ENCODE data around the gene KIAA1328.

KIAA1328 gene

DNA sequence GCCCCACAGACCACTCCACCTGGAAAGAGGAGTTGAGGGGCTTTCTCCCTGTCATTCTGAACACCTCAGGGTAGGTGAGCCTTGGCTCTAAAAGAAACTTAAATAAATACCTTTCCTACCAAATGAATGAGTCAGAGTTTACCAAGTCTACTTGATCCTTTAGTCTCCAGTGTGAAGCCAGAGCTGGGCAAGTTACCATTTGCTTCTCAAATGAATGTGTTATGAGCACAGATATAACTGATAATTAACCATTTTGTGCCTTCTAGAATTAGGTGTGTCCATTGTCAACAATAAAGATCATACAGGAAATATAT, 347.7 kb downstream of the KIAA1328 start:
- peak overlapping the region; percentile 6; the same call in 1 of the 2 replicates for H3K9ac ChIP-seq (ENCODE audit: low read depth, low read length)
- H3K27ac ChIP-seq (ENCODE audit: low read depth, low read length), result peak overlapping the region; percentile 63
- no peak overlapping the region for H3K4me3 ChIP-seq (ENCODE audit: low read length)

DNA sequence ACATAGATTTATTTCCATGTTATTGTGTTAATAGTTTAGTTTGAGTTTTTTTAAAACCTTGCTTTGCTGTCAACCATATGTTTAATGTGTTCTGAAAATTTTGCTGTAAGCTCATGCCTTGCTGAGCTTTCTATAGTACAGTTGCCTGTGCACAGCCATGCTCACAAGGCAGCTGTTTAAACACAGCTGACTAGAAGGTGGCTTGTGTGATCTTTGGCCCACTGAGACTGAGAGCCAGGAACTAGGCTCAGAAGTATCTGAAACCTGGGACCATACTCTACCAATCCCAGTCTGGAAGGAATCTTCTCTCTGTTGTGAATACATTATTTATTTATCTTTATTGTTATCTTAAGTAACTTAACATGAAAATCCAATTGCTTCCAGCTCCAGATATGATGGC, 350.5 kb downstream of the KIAA1328 start:
- H3K27me3 ChIP-seq (ENCODE audit: insufficient read depth, low read length), result no peaks in the 10 kb centered on the region
- no peaks in the 10 kb centered on the region for H3K9me3 ChIP-seq (ENCODE audit: insufficient read depth, low read depth, low read length)
- H3K27ac ChIP-seq (ENCODE audit: low read depth, low read length), result no peak overlapping the region
- H3K4me1 ChIP-seq (ENCODE audit: insufficient read depth, low read length), result peaks cover 26% of the 10 kb centered on the region
- H3K36me3 ChIP-seq (ENCODE audit: insufficient read depth, low read length), result no peaks in the 10 kb centered on the region
- H3K4me3 ChIP-seq (ENCODE audit: low read length), result no peak overlapping the region
- H3K9ac ChIP-seq (ENCODE audit: low read depth, low read length), result no peak overlapping the region

More for the DNA sequence above, 347.7 kb downstream of the KIAA1328 start:
- no peaks in the 10 kb centered on the region for H3K27me3 ChIP-seq (ENCODE audit: insufficient read depth, low read length)
- peaks cover 26% of the 10 kb centered on the region for H3K4me1 ChIP-seq (ENCODE audit: insufficient read depth, low read length)
- no peaks in the 10 kb centered on the region for H3K36me3 ChIP-seq (ENCODE audit: insufficient read depth, low read length)
- H3K9me3 ChIP-seq (ENCODE audit: insufficient read depth, low read depth, low read length), result no peaks in the 10 kb centered on the region

DNA sequence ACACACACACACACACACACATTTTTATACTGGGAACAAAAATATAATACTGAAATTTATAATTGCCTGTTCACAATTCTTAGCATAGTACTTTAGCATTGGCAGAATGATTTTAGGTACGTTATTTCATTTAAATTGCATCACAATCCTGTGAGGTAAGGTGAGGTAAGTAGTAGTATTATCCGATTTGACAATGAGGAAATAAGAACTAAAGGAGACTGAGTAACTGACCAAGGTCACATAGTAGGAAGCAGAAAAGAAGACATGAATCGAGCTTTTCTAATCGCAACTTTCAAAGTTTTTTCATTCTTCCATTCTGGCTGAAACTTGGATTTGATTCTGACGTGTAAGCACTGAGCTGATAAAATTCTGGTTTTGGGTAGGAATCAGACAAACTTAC, 351.2 kb downstream of the KIAA1328 start:
- H3K4me1 ChIP-seq (ENCODE audit: insufficient read depth, low read length), result peaks cover 25% of the 10 kb centered on the region
- H3K4me3 ChIP-seq (ENCODE audit: low read length), result no peak overlapping the region
- no peaks in the 10 kb centered on the region for H3K27me3 ChIP-seq (ENCODE audit: insufficient read depth, low read length)
- no peaks in the 10 kb centered on the region for H3K9me3 ChIP-seq (ENCODE audit: insufficient read depth, low read depth, low read length)
- no peak overlapping the region for H3K9ac ChIP-seq (ENCODE audit: low read depth, low read length)
- H3K36me3 ChIP-seq (ENCODE audit: insufficient read depth, low read length), result no peaks in the 10 kb centered on the region
- H3K27ac ChIP-seq (ENCODE audit: low read depth, low read length), result no peak overlapping the region
- 91% methylated on average over 5 of the region's 5 CpGs for WGBS

DNA sequence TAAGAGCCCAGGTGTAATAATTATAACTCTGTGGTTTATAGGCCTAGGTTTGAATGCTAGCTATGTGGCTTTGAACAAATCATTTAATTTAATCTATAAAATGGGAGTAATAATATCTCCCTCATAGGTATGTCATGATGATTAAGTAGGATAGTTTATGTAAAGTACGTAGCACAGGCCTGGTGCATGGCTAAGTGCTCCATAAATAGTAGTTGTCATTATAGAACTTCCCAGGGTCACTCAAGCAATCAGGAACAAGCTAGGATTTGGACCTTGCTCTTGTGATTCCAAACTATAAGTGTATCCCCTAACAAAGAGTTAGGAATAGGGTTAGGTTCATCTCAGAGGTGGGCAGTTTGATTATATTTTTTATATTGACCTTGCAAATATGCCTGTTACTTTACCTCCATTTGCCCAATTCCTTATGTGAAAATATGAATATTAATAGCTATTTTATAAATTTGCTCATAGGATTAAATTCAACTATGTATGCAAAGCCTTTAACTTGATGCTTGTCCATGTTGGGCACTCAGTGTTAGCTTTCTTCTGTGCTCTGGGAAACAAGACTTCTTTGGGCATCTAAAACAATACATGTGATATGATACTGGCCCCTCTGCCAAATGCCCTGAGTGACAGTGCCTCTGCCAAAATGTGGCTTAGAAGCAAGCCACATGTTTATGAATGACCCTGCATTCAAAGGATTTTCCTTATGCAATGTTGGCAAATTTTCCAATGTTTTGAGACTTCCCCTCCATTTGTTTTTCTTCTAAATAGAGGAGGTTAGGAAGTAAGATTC, 353.6 kb downstream of the KIAA1328 start:
- peaks cover under 1% of the 10 kb centered on the region; the same call in 1 of the 2 replicates for H3K4me1 ChIP-seq (ENCODE audit: insufficient read depth, low read length)
- H3K27me3 ChIP-seq (ENCODE audit: insufficient read depth, low read length), result no peaks in the 10 kb centered on the region
- H3K27ac ChIP-seq (ENCODE audit: low read depth, low read length), result no peak overlapping the region
- no peak overlapping the region for H3K4me3 ChIP-seq (ENCODE audit: low read length)
- H3K36me3 ChIP-seq (ENCODE audit: insufficient read depth, low read length), result no peaks in the 10 kb centered on the region
- H3K9ac ChIP-seq (ENCODE audit: low read depth, low read length), result no peak overlapping the region
- H3K9me3 ChIP-seq (ENCODE audit: insufficient read depth, low read depth, low read length), result no peaks in the 10 kb centered on the region
- WGBS, result 100% methylated on average over 1 of the region's 1 CpG

DNA sequence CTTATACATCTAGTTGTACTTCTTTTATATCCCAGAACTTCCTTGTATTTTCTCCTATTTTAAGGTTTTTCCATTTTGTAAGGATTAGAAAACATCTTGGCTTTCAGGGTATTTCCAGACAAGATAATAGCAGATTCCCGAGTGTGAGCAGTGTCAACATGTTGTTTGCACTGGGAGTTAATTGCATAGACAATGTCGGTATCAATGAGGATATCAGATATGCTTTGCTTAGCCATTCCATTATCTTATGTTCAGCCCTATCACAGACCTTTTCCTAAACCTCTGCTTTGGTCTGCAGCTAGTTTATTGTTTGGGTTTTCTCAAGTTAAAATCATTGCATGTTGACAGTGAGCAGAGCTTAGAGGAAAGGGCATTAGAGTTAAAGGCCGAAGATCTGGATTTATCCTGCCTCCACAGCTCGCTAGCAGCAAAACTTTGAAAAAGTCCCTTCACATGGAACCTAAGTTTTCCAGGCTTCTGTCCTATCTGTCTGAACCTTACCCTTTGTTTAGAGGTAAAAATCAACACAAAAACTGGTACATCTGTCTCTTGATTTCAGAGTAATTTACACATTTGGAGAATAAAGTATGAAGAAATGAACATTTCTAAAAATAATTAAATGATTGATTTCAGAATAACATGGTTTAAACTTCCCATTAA, 355.4 kb downstream of the KIAA1328 start:
- H3K36me3 ChIP-seq (ENCODE audit: insufficient read depth, low read length), result no peaks in the 10 kb centered on the region
- 88% methylated on average over 4 of the region's 4 CpGs for WGBS
- peaks cover 5% of the 10 kb centered on the region; the same call in 1 of the 2 replicates for H3K4me1 ChIP-seq (ENCODE audit: insufficient read depth, low read length)
- H3K9me3 ChIP-seq (ENCODE audit: insufficient read depth, low read depth, low read length), result no peaks in the 10 kb centered on the region
- H3K27ac ChIP-seq (ENCODE audit: low read depth, low read length), result no peak overlapping the region
- H3K27me3 ChIP-seq (ENCODE audit: insufficient read depth, low read length), result no peaks in the 10 kb centered on the region
- H3K9ac ChIP-seq (ENCODE audit: low read depth, low read length), result no peak overlapping the region
- no peak overlapping the region for H3K4me3 ChIP-seq (ENCODE audit: low read length)

DNA sequence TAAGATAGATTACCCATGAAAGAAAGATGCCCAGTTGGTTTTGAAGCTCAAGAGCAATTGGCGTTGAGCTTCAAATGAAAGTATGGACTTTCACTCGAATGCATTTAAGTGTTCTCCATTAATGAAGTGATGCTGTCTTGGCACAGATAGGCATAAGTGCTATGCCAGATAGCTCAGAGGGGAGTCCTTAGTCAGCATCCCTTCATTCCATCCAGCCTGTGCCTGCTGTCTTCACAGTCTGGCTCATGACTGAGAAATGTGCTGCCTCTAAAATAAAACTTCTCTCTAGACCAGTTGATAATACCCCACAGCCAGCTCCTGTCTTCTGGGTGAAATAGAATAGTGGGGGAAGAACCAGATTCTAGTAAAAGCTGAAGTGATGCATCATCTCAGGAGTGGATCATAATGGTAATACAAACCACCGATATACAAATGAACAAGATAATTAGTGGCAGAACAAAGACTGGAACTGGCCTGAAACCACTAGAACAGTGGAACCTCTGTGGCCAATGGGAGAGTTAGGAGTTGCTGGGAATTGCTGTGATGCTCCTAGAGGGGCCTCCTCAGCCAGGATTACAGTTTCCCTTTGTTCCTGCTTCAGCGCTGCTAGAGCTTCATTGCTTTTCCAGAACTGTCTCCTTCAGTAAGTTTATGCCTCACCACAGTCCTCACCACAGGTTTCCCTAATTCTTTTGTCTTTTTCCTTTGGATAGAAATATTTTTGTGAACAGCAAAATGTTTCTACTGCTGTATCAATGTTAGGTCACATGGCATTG, 359.3 kb downstream of the KIAA1328 start:
- Histone ChIP-seq H3K4me3 (ENCODE audit: low read length) (no peak overlapping the region), H3K36me3 (ENCODE audit: insufficient read depth, low read length) (no peaks in the 10 kb centered on the region), H3K4me1 (ENCODE audit: insufficient read depth, low read length) (peaks cover 5% of the 10 kb centered on the region; the same call in 1 of the 2 replicates), H3K27ac (ENCODE audit: low read depth, low read length) (no peak overlapping the region), H3K9ac (ENCODE audit: low read depth, low read length) (no peak overlapping the region), H3K27me3 (ENCODE audit: insufficient read depth, low read length) (no peaks in the 10 kb centered on the region), H3K9me3 (ENCODE audit: insufficient read depth, low read depth, low read length) (no peaks in the 10 kb centered on the region)
- 85% methylated on average over 4 of the region's 4 CpGs for WGBS

DNA sequence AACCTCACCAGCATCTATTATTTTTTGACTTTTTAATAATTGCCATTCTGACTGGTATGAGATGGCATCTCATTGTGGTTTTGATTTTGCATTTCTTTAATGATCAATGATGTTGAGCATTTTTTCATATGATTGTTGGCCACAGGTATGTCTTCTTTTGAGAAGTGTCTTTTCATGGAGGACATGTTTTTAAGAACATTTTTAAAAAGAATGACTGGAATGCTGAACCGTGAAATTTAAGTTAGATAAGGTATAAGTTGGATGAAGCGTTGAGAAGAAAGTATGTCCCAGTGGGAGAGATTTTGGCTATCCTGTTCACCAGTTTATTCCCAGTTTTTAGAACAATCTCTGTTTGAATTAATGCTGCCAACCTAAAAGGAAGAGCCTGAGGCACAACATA, 370.8 kb downstream of the KIAA1328 start:
- WGBS, result 99% methylated on average over 2 of the region's 2 CpGs
- H3K36me3 ChIP-seq (ENCODE audit: insufficient read depth, low read length), result no peaks in the 10 kb centered on the region

DNA sequence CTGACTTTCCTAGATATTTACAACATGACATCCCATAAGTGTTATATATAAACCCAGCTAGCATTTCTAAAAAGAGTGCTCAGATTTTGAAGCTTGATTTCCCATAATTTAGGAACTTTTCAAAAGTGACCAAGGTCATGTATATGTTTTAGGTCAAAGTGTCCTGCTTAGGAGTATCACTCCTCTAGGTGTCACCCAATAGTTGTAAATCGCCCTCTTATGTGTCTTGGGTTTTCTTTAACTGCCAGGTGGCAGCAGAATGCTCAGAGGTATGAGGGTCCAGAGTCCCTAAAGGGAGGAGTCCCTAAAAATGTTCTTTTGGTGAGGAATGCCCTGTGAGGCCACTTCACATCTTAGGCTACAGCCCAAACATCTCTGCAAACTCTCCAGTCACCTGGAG, 378.4 kb downstream of the KIAA1328 start:
- Histone ChIP-seq H3K36me3 (ENCODE audit: insufficient read depth, low read length) (no peaks in the 10 kb centered on the region), H3K4me1 (ENCODE audit: insufficient read depth, low read length) (no peaks in the 10 kb centered on the region), H3K27ac (ENCODE audit: low read depth, low read length) (no peak overlapping the region), H3K4me3 (ENCODE audit: low read length) (no peak overlapping the region), H3K9me3 (ENCODE audit: insufficient read depth, low read depth, low read length) (0 out of 2 replicates have a peak, but pooled peaks cover 9% of the 10 kb centered on the region), H3K27me3 (ENCODE audit: insufficient read depth, low read length) (no peaks in the 10 kb centered on the region), H3K9ac (ENCODE audit: low read depth, low read length) (no peak overlapping the region)
- WGBS, result 79% methylated on average over 1 of the region's 1 CpG

More for the DNA sequence above, 370.8 kb downstream of the KIAA1328 start:
- H3K27ac ChIP-seq (ENCODE audit: low read depth, low read length), result no peak overlapping the region
- no peaks in the 10 kb centered on the region for H3K4me1 ChIP-seq (ENCODE audit: insufficient read depth, low read length)
- 0 out of 2 replicates have a peak, but pooled peaks cover 9% of the 10 kb centered on the region for H3K9me3 ChIP-seq (ENCODE audit: insufficient read depth, low read depth, low read length)
- H3K9ac ChIP-seq (ENCODE audit: low read depth, low read length), result no peak overlapping the region
- H3K27me3 ChIP-seq (ENCODE audit: insufficient read depth, low read length), result no peaks in the 10 kb centered on the region
- H3K4me3 ChIP-seq (ENCODE audit: low read length), result no peak overlapping the region

DNA sequence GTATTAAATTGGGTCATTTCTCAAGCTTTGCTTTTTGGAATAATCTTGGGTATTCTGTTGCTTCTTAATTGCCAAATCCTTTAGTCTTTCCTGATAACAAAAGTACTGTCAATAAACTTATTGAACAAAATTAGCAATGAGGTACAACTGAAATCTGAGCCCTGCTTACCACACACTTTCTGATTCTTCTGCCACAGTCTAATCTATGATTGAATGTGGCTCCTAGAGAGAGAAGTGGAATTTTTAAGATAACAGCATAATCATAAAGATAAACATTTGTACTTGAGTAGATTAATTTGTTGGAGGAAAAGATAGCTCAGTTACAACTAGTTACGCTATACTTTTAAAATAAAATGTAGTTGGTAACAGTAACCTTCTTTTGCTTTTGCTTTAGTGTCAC, 381.9 kb downstream of the KIAA1328 start:
- Histone ChIP-seq H3K9me3 (ENCODE audit: insufficient read depth, low read depth, low read length) (no peaks in the 10 kb centered on the region), H3K36me3 (ENCODE audit: insufficient read depth, low read length) (no peaks in the 10 kb centered on the region), H3K27me3 (ENCODE audit: insufficient read depth, low read length) (peaks cover 6% of the 10 kb centered on the region), H3K4me3 (ENCODE audit: low read length) (no peak overlapping the region), H3K27ac (ENCODE audit: low read depth, low read length) (no peak overlapping the region), H3K9ac (ENCODE audit: low read depth, low read length) (no peak overlapping the region), H3K4me1 (ENCODE audit: insufficient read depth, low read length) (no peaks in the 10 kb centered on the region)
- WGBS, result 100% methylated on average over 1 of the region's 1 CpG

DNA sequence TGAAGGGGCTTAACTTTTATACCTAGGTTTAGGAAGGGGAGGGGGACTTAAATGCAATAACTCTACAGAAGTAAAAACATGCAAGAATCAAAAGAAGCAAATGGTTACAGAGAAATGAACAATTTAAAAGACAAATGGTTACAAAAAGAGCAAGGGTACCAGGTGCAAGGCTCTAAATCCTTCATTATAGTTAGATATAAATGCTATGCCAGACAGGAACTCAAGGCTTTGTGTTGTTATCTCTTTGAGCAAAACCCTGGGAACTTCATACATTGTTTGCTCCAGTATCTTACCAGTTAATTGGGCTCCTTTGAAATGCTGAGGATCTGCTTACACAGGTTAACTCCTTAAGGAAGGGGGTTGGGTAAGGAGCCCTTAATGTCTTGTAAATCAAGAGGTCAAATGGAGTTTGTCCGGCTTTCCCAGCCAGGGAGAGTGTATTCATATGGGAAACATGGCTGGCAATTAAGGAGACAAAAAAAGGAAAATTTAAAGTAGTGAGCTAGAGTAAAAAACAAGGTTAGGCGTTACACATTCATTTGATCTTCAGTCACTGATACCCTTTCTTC, 389.2 kb downstream of the KIAA1328 start:
- Histone ChIP-seq H3K4me3 (ENCODE audit: low read length) (no peak overlapping the region), H3K36me3 (ENCODE audit: insufficient read depth, low read length) (no peaks in the 10 kb centered on the region), H3K9me3 (ENCODE audit: insufficient read depth, low read depth, low read length) (no peaks in the 10 kb centered on the region), H3K9ac (ENCODE audit: low read depth, low read length) (no peak overlapping the region), H3K4me1 (ENCODE audit: insufficient read depth, low read length) (peaks cover 6% of the 10 kb centered on the region; the same call in 1 of the 2 replicates), H3K27me3 (ENCODE audit: insufficient read depth, low read length) (peaks cover 64% of the 10 kb centered on the region), H3K27ac (ENCODE audit: low read depth, low read length) (no peak overlapping the region)
- WGBS, result 4% methylated on average over 2 of the region's 2 CpGs

DNA sequence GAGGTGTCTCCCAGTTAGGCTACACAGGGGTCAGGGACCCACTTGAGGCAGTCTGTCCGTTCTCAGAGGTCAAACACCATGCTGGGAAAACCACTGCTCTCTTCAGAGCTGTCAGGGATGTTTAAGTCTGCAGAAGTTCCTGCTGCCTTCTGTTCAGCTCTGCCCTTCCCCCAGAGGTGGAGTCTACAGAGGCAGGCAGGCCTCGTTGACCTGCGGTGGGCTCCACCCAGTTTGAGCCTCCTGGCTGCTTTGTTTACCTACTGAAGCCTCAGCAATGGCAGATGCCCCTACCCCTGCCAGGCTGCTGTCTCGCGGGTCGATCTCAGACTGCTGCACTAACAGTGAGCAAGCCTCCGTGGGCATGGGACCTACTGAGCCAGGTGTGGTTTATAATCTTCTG, 390.3 kb downstream of the KIAA1328 start:
- no peak overlapping the region for H3K4me3 ChIP-seq (ENCODE audit: low read length)
- no peaks in the 10 kb centered on the region for H3K36me3 ChIP-seq (ENCODE audit: insufficient read depth, low read length)
- no peak overlapping the region for H3K9ac ChIP-seq (ENCODE audit: low read depth, low read length)
- H3K4me1 ChIP-seq (ENCODE audit: insufficient read depth, low read length), result peaks cover 6% of the 10 kb centered on the region; the same call in 1 of the 2 replicates
- peaks cover 70% of the 10 kb centered on the region for H3K27me3 ChIP-seq (ENCODE audit: insufficient read depth, low read length)
- 37% methylated on average over 7 of the region's 7 CpGs for WGBS
- H3K9me3 ChIP-seq (ENCODE audit: insufficient read depth, low read depth, low read length), result no peaks in the 10 kb centered on the region
- H3K27ac ChIP-seq (ENCODE audit: low read depth, low read length), result no peak overlapping the region

Data from HUES64 (cell line).